Endothelial cell (in vitro differentiated cells): ENCODE data around the gene RFNG. TPM values are rescaled to one million over a fixed set of nuclear protein-coding genes. Genes with fewer than 3 reads are reported as not detected.
A peak's percentile ranks its signal among the peaks of the same experiment; 100 is the strongest.

Source experiments
- DNase-seq: peaks from one replicate; pipeline ENCODE4 v3.0.0; 2021; ENCODE audit warnings: low spot score
- H3K27ac Mint-ChIP-seq: one replicate; pipeline ENCODE4 v1.8.0; 2021; ENCODE audit warnings: mixed read lengths, inconsistent platforms; ENCODE audit not compliant: unreplicated experiment
- H3K27me3 Mint-ChIP-seq: one replicate; pipeline ENCODE4 v1.8.0; 2021; ENCODE audit warnings: mild to moderate bottlenecking, moderate library complexity, mixed read lengths, inconsistent platforms; ENCODE audit not compliant: unreplicated experiment
- H3K36me3 Mint-ChIP-seq: one replicate; pipeline ENCODE4 v1.8.0; 2021; ENCODE audit warnings: mild to moderate bottlenecking, low read depth, mixed read lengths, inconsistent platforms; ENCODE audit not compliant: unreplicated experiment
- H3K4me1 Mint-ChIP-seq: one replicate; pipeline ENCODE4 v1.8.0; 2021; ENCODE audit warnings: mild to moderate bottlenecking, mixed read lengths, inconsistent platforms; ENCODE audit not compliant: unreplicated experiment
- H3K4me3 Mint-ChIP-seq: one replicate; pipeline ENCODE4 v1.8.0; 2021; ENCODE audit warnings: mild to moderate bottlenecking, mixed read lengths, inconsistent platforms; ENCODE audit not compliant: unreplicated experiment
- H3K9me3 Mint-ChIP-seq: one replicate; pipeline ENCODE4 v1.8.0; 2021; ENCODE audit warnings: mixed read lengths, inconsistent platforms; ENCODE audit not compliant: unreplicated experiment
- total RNA-seq: library from RNA; stranded (reverse); fragmentation: NEBNext Ultra II Directional; extraction: Animal tissue kit (Norgen Biotek cat#: 25700); gene quantifications from one replicate; pipeline ENCODE4 v1.2.1, GENCODE V29; 2021; ENCODE audit not compliant: unreplicated experiment
- TF ChIP-seq, protein P1 (sequence below): fragments of 200-600 bp; sonication (generic); IDR thresholded peaks from one replicate; pipeline ENCODE4 v1.5.0; 2021; ENCODE audit warnings: antibody characterized with exemption; ENCODE audit not compliant: unreplicated experiment

The RFNG gene
- total RNA-seq, 1 donor from 2014 or later, result 19.7 TPM

DNA sequence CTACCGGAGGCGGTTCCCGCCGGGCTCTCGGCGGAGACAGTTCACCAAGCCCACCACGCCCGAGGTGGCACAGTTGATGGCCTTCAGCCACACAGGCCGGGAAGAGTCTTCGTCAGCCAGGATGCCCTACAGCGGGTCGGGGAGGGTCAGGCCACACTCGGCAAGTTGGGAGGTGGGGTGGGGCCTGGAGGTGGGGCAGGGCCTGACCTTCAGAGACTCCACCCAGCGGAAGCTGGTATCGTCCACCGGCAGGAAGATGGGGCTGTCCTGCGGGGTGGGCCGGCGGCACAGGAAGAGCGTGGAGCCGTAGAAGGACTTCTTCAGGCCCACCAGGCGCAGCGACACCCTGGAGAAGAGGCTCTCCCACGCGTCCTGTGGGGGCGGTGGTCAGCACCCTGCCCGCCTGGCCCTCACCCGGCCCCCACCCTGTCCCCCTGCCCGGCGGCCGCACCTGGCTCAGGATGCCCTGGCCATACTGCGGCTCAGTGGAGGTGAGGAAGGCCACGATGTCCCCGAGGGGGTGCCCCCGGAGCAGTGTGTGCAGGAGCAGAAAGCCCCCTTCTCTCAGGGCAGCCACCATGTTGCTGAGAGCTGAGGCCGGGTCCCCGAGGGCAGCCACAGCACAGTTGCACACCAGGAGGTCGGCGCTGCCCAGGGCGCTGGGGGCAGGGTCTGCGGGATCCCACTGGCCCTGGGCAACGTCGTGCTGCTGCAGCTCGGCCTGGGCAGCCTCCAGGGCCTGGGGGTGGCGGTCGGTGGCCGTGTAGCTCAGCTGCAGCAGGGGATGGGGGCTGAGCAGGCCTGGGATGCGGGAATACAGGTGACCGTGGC, 33.6 kb upstream of the RFNG start:
- TF ChIP-seq, protein P1, sequence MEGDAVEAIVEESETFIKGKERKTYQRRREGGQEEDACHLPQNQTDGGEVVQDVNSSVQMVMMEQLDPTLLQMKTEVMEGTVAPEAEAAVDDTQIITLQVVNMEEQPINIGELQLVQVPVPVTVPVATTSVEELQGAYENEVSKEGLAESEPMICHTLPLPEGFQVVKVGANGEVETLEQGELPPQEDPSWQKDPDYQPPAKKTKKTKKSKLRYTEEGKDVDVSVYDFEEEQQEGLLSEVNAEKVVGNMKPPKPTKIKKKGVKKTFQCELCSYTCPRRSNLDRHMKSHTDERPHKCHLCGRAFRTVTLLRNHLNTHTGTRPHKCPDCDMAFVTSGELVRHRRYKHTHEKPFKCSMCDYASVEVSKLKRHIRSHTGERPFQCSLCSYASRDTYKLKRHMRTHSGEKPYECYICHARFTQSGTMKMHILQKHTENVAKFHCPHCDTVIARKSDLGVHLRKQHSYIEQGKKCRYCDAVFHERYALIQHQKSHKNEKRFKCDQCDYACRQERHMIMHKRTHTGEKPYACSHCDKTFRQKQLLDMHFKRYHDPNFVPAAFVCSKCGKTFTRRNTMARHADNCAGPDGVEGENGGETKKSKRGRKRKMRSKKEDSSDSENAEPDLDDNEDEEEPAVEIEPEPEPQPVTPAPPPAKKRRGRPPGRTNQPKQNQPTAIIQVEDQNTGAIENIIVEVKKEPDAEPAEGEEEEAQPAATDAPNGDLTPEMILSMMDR, result no peak
- DNase-seq, result no peak
- Mint-ChIP-seq H3K36me3 (no peaks in the 10 kb centered on the region), H3K4me1 (no peaks in the 10 kb centered on the region), H3K27me3 (peaks cover 2% of the 10 kb centered on the region), H3K4me3 (no peak overlapping the region), H3K27ac (no peak overlapping the region), H3K9me3 (no peaks in the 10 kb centered on the region)

DNA sequence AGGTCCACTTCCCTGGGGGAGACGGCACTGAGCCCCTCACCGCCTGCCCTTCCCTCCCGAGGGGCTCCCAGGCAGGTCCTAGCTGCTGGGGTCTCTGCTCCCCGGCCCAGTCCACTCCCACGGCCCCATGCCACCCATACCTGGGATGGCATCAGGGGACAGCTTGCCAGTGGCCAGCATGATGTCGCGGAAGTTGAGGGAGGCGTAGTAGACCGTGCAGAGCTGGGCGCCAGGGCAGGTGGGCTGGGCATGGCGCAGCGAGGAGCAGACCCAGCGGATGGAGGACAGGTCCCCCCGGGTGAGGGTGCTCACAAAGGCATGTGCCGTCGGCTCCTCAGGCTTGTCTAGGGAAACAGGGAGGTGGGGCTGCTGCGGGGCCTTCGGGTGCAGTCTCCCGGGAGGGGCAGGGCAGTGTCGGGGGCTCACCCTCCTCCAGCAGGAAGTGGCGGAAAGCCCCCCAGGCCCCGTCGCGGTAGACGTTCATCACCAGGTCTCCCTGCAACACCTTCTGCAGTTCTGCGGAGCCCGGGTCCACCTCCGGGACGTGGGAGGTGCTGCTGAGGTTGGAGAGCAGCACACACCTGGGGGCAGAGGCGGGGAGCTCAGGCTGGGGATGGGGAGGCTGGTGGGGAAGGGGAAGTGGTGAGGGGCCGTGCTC, 32.9 kb upstream of the RFNG start:
- no peaks in the 10 kb centered on the region for H3K4me1 Mint-ChIP-seq
- TF ChIP-seq, protein P1, result no peak
- no peak for DNase-seq
- no peaks in the 10 kb centered on the region for H3K9me3 Mint-ChIP-seq
- H3K4me3 Mint-ChIP-seq, result no peak overlapping the region
- H3K36me3 Mint-ChIP-seq, result peaks cover 4% of the 10 kb centered on the region
- H3K27me3 Mint-ChIP-seq, result peaks cover 2% of the 10 kb centered on the region
- H3K27ac Mint-ChIP-seq, result no peak overlapping the region

DNA sequence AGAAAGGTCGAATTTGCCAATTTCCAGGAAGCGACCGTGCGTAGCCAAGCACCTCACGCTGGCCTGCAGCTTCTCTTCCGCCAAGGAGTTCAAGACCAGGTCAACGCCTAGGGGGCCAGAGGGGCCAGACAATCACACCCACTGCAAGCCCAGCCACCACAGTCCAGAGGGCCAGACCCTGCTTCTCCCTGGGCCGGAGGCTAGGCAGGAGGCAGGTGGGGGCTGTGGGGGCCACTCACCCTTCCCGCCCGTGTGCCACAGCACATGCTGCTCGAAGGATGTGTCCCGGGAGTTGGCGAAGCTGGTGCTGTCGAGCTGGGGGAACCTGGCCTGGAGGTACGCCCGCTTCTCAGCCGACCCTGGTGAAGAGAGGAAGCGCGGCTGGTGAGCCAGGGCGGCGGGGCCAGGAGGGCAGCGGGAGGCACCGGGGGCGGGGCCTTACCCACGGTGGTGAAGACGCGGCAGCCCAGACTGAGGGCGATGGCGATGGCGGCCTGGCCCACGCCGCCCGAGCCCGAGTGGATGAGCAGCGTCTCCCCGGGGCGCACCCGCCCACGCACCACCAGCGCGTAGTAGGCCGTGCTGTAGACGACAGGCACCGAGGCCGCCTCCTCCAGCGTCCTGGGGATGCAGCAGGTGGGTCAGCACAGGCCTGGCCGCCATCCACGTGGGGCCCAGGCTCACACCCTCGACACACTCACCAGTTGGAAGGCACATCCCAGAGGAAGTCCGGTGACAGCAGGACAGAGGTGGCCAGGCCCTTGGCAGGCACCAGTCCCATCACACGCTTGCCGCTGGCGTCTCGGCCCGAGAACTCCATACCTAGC, 32.1 kb upstream of the RFNG start:
- DNase-seq, result no peak
- H3K27me3 Mint-ChIP-seq, result peaks cover 2% of the 10 kb centered on the region
- peaks cover 4% of the 10 kb centered on the region for H3K36me3 Mint-ChIP-seq
- no peaks in the 10 kb centered on the region for H3K4me1 Mint-ChIP-seq
- H3K4me3 Mint-ChIP-seq, result no peak overlapping the region
- no peaks in the 10 kb centered on the region for H3K9me3 Mint-ChIP-seq
- TF ChIP-seq, protein P1, result no peak
- peak overlapping the region; percentile 24 for H3K27ac Mint-ChIP-seq

DNA sequence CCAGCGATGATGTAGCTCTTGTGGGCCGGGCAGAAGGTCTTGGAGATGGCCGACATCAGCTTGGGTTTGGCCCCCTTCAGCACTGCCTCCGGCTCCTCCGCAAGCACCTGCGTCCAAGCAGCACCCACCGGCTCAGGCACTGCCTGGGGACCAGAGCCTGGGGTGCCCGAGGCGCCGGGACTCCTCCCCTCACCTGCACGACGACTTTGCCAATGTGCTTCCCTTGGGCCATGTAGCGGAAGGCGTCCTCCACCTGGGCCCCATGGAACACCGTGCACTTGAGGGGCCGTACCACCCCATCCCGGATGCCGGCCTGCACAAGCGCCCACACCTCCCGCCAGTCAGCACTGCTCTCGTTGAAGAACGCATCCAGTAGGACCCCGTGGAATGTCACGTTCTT, 31.4 kb upstream of the RFNG start:
- H3K27ac Mint-ChIP-seq, result no peak overlapping the region
- DNase-seq, result no peak
- peaks cover 2% of the 10 kb centered on the region for H3K27me3 Mint-ChIP-seq
- no peaks in the 10 kb centered on the region for H3K9me3 Mint-ChIP-seq
- no peak overlapping the region for H3K4me3 Mint-ChIP-seq
- H3K36me3 Mint-ChIP-seq, result peaks cover 4% of the 10 kb centered on the region
- no peaks in the 10 kb centered on the region for H3K4me1 Mint-ChIP-seq
- TF ChIP-seq, protein P1, result no peak
